Cardiac muscle cell (in vitro differentiated cells and primary cell): Measurements from ENCODE around the gene PPP1R10. TPM values are rescaled to one million over a fixed set of nuclear protein-coding genes. Genes with fewer than 3 reads are reported as not detected.
"Not testable (repeated sequence)": the region's sequence is repeated elsewhere in the genome, so short reads cannot be mapped to it uniquely, and the experiment has no call there.

ENCODE experiments used
- DNase-seq, 2 donors: peaks; one replicate each; pipeline versions ENCODE4 v3.0.0 to v3.0.0-alpha.2; 2010 to 2017; ENCODE audit warnings: low read depth in 1 of 2, low spot score in 1 of 2
- H3K27ac ChIP-seq: fragments of 200-600 bp; sonication (generic); 2 replicates; pipeline ENCODE4 v1.5.1; 2016
- H3K27me3 ChIP-seq: fragments of 200-600 bp; sonication (generic); 2 replicates; pipeline ENCODE4 v1.6.0; 2016; ENCODE audit warnings: control low read depth
- H3K36me3 ChIP-seq: fragments of 200-600 bp; sonication (generic); 2 replicates; pipeline ENCODE4 v1.5.1; 2016; ENCODE audit warnings: control low read depth
- H3K4me1 ChIP-seq: fragments of 200-600 bp; sonication (generic); 2 replicates; pipeline ENCODE4 v1.8.1; 2017; ENCODE audit warnings: low read depth, mild to moderate bottlenecking, mixed run types
- H3K4me3 ChIP-seq: fragments of 200-600 bp; sonication (generic); 2 replicates; pipeline ENCODE4 v1.5.1; 2016; ENCODE audit warnings: mild to moderate bottlenecking
- H3K9me3 ChIP-seq: fragments of 200-600 bp; sonication (generic); 2 replicates; pipeline ENCODE4 v1.5.1; 2017; ENCODE audit warnings: low read depth, mild to moderate bottlenecking, control low read depth
- CTCF ChIP-seq: IDR thresholded peaks from 2 replicates; pipeline ENCODE4 v1.5.1; 2012; ENCODE audit warnings: low read depth, mild to moderate bottlenecking, low read length
- polyA plus RNA-seq: library from polyadenylated mRNA; unstranded; fragments of >200 nt; fragmentation: Nextera tagmentation; extraction: Ambion mirVana; gene quantifications from 2 replicates; pipeline ENCODE4 v1.2.1, GENCODE V29; 2016
- total RNA-seq: library from RNA; depleted of rRNA; stranded (reverse); fragments of >200 nt; gene quantifications from 2 replicates; pipeline ENCODE4 v1.2.3, GENCODE V29; 2016

The PPP1R10 gene
- total RNA-seq (47.3 and 65.6 TPM in 2 replicates), polyA plus RNA-seq (42.4 and 42.9 TPM in 2 replicates)

- Histone ChIP-seq H3K4me1 (peaks cover 21% of the 10 kb centered on the region), H3K9me3 (no peaks in the 10 kb centered on the region), H3K27me3 (no peaks in the 10 kb centered on the region), H3K4me3 (peak within 1 kb of the TSS; percentile 83), H3K36me3 (peaks cover 20% of the 10 kb centered on the region), H3K27ac (peak within 1 kb of the TSS; percentile 99)
- TF ChIP-seq CTCF: no peak
- peak; percentile 100 for DNase-seq
Measured at GRCh38 chr6:30616811-30617564, at the start of gene PPP1R10. PPP1R10 (minus strand) TSS chr6:30617243; CDS start chr6:30609944, 7,299 bp downstream.

DNA sequence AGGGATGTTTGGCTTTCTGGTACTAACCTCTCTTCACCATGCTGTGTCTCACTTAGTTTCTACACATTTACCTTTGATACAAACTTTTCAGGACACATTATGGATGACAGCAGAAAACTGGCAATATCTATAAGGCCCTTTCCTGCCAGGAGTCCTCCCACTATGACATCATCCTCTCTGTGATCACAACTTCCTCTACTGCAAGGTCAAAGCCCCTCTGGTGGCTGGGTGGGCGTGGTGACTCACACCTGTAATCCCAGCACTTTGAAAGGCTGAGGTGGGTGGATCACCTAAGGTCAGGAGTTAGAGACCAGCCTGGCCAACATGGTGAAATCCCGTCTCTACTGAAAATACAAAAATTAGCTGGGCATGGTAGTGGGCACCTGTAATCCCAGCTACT, 49.3 kb upstream of the PPP1R10 start:
- H3K27me3 ChIP-seq, H3K4me1 ChIP-seq, H3K9me3 ChIP-seq, DNase-seq, H3K4me3 ChIP-seq, H3K27ac ChIP-seq: not testable (repeated sequence)
- H3K36me3 ChIP-seq: peaks cover 51% of the 10 kb centered on the region

DNA sequence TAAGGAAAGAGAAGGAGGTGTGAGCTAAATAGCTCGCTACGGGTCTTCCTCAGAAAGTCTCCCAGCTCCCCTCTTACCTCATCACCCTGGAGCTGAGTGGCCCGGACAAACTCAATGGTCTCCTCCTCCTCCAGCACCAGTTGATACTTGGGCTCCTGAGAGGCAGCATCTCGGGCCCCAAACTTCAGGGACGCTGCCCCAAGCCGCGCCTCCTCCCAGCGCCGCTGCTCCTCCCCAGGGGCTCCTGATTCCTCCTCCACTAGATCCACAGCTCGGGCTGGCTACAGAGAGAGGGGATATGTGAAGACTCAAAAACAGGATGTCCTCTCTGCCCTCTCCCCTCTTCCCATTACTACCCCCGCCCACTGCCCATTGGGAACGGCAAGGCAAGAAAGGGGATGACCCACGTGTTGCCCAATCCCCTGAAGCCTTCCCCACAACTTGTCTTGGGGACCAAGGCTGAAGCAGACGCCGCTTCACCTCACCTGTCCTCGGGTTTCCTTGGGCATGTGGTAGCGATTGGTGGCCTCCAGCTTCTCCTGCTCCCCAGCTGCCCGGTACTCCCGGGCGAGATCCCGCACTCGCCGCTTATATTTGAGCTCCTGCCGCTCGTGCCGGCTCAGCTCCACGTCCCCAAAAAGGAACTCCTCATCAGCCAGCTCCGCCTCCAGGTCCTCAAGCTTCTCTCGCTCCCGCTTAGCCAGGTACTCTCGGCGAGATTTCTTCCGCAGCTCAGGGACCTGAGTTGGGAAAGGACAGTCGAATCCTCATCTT, 48.1 kb upstream of the PPP1R10 start:
- no peak overlapping the region for H3K27ac ChIP-seq
- no peak overlapping the region for H3K4me3 ChIP-seq
- TF ChIP-seq CTCF: no peak
- no peaks in the 10 kb centered on the region for H3K27me3 ChIP-seq
- H3K9me3 ChIP-seq: no peaks in the 10 kb centered on the region
- H3K4me1 ChIP-seq: no peaks in the 10 kb centered on the region
- DNase-seq: no peak
- peaks cover 51% of the 10 kb centered on the region for H3K36me3 ChIP-seq

- not testable (repeated sequence) for H3K9me3 ChIP-seq, H3K4me1 ChIP-seq, DNase-seq, H3K27ac ChIP-seq, H3K4me3 ChIP-seq, H3K27me3 ChIP-seq
- peaks cover 70% of the 10 kb centered on the region for H3K36me3 ChIP-seq
Measured at GRCh38 chr6:30657922-30658321, 40.9 kb upstream of the PPP1R10 start.

- no peak for TF ChIP-seq CTCF
- DNase-seq: no peak
- Histone ChIP-seq H3K4me3 (no peak overlapping the region), H3K9me3 (no peaks in the 10 kb centered on the region), H3K36me3 (peaks cover 71% of the 10 kb centered on the region), H3K4me1 (no peaks in the 10 kb centered on the region), H3K27ac (no peak overlapping the region), H3K27me3 (no peaks in the 10 kb centered on the region)
Measured at GRCh38 chr6:30657454-30657853, 40.4 kb upstream of the PPP1R10 start.

GRCh38 chr6:30656513-30656912, 39.5 kb upstream of the PPP1R10 start:
- TF ChIP-seq CTCF: no peak
- Histone ChIP-seq H3K36me3 (peaks cover 73% of the 10 kb centered on the region), H3K4me3 (no peak overlapping the region)

More at GRCh38 chr6:30656513-30656912, 39.5 kb upstream of the PPP1R10 start:
- Histone ChIP-seq H3K9me3 (no peaks in the 10 kb centered on the region), H3K27me3 (no peaks in the 10 kb centered on the region), H3K4me1 (no peaks in the 10 kb centered on the region), H3K27ac (no peak overlapping the region)
- DNase-seq: no peak
